NCI-H526 (cell line): ENCODE results near the gene TMEM242.
"Not testable (repeated sequence)": the region's sequence is repeated elsewhere in the genome, so short reads cannot be mapped to it uniquely, and the experiment has no call there.

ENCODE experiments used
- DNase-seq, 2 experiments: peaks; one replicate each; lab custom pipeline; 2025; lab: John Stamatoyannopoulos, UW

Gene TMEM242

DNA sequence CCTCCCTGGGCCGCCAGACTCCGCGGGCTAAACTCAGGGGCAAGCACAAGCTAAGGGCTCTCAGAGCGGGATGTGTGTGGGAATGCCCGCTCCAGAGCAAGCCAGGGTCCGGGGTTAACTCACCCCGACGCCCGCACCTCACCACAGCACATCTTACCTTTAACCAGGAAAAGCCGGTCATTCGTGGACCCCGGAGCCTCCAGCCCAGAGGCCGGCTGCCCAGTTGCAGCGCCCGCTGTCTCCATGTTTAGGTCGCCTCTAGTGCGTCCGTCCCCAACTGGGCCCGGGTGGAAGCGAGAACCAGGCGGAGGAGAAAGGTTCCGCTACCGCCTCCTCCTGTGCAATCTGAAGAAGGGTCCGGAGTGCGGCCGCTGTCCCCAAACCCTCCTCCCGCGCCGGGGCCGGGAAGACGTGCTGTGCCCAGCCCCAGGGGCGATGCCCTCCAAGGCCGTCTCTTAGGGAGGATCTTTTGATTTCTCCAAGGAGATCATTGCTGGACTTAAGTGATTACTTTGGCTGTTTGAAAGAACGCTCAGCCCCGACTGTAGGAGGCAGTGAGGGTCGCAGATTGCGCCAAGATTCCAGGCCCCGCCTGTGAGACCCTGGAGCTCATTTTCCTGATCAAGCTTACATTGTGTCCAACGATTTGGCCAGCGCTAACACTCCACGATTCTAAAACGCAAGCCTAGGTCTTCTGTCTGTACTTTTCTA, at the start of gene TMEM242:
TMEM242 (minus strand) TSS at position 265 of the 711 bp plus-strand sequence; CDS start at position 245, 20 bp downstream.
- DNase-seq = no peak

DNA sequence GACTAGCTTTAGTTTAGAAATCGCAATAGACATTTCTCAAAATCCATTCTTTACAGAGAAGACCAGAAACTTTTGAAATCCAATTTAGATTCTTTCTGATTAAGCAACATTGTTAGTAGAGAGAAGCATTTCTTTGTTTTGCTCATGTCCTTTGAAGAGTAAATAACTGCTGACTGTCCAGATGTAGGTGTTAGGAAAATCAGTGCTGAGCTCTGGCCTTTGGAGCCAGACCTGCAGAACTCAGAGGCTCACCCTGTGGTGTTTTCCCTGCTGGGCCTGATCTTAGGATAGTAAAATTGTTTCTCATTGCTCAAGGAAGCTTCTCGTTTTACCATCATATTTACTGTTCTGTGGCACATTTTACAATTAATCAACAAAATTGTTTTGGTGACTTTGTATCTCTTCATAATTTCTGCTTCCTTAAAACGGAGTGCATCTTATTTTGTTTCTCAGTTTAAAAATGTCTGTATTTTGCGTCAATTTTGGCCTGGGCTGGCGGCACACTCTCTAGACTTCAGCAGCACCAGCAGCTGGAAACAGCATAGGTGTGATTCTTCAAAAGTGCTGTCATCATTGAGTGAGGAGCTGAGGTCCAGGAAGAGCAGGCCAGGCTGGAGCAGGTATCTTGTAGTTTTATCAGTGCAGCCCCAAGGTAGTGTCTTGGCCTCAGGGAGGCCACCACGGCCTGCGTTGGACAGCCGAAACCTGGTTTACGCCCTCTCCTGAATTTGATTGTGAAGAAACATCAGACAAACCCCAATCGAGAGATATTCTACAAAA, 49.4 kb upstream of the TMEM242 start:
- no peak for DNase-seq

DNA sequence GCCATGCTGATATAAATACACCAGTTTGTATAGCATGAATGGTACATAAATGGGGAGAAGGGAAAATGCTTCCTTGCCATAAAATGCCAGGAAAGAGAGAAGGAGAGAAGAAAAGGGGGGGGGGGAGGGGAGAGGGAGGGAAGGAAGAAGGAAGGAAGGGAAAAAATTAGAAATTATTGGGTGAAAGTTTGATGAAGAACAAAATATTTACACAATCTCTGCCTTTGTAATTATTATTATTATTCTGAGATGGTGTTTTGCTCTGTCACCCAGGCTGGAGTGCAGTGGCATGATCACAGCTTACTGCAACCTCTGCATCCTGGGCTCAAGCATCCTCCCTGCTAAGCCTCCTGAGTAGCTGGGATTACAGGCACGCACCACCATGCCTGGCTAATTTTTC, 47.4 kb upstream of the TMEM242 start:
- DNase-seq = no peak

DNA sequence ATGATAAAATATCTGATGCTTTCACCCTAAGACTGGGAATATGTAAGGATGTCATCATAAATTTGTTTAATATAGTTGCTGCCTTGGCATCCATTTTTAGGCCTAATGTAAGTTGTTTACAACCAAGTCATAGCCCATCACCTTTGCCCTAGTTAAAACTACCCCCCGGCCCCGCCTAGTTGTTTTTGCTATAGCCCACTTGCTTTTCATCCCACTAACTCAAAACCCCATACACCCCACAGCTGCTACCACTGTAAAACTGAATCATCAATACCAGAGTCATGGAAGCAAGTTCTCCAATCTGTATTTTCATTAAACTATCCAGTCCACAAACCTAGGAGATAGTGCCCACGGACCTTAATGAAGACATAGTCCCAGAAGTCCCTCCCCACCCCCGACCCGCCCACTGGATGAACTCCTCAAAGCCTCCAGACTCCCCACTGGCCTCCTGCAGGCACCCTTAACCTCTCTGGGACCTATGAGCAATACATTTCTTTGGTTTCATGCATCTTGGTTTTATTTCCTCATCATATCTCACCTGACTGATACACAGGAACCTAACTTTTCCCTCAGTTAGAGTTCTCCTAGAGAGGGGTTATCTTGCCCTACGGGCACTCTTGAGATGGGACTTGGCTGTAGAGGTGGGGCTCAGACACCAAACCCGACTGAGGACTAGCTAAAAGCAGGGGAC, 45.2 kb upstream of the TMEM242 start:
- no peak for DNase-seq

DNA sequence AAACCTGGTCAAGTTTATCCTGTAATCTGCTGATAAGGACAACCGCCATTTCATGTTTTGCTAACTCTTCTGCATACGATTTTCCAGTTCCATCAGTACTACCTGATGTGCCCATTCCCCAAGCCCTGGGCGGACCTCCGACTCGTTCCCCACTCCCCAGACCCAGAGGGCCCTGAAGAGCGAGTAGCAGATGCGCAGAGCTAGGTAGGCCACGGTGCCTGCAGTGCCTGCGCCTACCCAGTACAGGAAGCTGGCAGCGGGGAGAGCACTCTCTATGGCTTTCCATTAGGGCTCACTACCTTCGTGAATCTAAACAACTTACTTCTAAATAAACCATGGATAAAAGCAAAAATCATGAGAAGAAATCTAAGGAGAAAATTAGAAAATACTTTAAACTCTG, 43.3 kb upstream of the TMEM242 start:
- no peak for DNase-seq

DNA sequence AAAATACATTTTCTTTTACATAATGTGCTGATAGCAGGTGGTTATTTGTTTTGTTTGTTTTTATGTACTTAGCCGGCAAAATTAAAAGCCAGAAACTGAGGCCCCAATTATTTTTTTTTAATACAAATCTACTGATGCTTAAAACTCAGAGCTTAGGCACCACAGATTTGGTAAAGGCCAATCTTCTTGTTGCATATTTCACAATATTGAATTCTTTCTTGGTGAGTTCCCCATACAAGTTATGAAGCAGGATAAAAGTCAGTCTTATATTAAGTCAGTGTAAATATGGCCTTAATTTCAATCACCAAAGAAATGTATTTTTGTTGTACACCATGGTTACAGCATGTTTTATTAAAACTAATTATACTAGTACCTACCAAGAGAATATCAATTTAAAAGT, 41.4 kb upstream of the TMEM242 start:
- no peak for DNase-seq

DNA sequence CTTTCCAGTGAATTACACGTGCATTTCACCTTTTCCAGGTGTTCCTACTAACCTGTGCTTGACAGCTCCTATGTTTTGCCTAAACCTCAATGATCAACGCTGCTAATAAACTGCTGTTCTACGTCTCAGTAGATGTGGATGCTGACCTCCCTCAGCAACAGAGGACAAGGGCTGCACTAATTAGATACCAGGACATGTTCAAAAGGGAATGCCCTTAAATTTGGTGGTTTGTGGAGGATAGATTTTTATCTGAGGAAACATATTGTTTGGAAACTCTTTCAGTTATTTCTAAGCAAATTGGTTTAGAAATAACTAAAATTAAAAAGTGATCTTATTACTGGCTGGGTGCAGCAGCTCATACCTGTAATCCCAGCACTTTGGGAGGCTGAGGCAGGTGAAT, 38.6 kb upstream of the TMEM242 start:
- no peak for DNase-seq

DNA sequence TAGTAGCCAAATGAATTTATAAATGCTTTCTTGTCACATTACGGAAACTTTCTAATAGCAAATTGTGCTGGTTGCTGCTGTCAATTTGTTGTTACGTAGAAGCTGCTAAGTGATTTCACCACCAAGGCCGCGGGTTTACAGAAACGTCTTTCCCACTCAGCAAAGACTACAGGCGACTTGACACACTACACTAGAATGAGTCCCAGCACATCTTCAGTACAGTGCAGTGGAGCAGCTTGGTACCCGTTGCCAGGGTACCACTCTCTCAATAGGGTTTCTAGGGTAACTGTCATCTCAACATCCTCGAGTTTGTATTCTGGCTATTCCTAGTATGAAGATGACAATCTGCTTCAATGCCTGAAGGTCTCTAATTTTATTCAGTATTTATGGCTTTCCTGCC, 35.0 kb upstream of the TMEM242 start:
- no peak for DNase-seq

DNA sequence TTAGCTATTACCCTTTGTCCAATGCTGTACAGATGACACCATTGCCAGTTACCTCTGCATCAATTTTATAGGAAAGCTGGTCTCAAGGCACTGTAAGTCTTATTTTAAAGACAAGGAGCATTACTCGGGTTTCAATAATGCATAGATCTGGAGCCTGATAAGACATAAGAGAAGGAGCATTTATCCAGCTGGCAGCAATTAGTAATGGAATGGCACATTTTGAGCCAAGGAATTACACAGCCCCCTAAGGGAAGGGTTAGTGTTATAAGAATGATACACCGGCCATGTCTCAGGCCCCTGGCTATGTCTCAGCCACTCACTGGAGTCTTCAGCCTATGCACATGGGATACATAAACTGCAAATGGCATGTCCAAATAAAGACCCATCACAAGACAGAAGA, 23.1 kb upstream of the TMEM242 start:
- DNase-seq = no peak

DNA sequence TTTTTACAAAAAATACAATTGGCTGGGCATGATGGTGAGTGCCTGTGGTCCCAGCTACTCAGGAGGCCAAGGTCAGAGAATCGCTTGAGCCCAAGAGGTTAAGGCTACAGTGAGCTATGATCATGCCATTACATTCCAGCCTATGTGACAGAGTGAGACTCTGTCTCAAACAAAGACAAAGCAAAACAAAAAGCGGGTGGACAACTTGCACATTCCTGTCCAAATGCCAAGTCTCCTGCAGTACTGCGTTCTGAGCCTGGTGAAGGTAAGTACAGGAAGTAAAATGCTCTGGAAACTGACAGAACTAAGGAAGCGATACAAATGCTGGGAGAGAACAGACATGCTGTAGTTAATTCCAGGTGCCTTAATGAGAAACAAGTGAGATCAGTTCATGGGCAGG, 20.4 kb upstream of the TMEM242 start:
- no peak for DNase-seq

DNA sequence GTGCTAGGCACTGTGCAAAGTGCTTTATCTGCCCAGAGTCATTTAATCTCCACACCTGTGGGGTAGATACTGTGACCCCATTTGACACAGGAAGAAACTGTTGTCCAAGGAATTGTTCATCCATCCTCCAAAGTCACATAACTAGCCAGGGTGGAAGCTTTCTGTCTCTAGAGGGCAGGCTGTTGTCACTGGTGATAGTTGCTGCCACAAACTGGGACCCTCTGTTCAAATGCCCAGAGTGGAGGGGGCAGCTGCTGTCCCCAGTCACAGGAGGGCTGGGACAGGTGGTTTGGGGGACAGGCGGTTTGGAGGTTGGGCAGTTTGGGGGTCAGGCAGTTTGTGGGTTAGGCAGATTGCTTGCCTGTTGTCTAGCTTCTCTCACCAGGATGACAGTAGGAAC, 16.1 kb upstream of the TMEM242 start:
- DNase-seq = no peak

DNA sequence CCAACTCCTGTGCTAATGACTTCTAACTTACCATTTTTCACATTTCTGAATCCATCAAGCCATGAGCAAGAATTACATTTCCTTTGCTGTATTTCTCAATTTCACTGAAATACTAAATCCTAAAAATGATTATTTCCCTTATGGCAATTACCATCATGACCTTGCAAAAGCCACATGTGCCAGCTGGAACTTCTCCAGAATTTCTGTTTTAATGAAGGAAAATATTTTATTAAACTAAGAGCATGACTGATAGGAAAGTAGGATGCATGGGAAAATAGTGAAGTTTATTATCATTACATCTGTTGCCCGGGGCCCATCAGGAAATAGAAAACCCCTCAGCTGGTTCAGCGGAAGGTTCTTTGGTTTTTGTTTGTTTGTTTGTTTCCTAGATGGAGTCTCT, 14.4 kb upstream of the TMEM242 start:
- no peak for DNase-seq

DNA sequence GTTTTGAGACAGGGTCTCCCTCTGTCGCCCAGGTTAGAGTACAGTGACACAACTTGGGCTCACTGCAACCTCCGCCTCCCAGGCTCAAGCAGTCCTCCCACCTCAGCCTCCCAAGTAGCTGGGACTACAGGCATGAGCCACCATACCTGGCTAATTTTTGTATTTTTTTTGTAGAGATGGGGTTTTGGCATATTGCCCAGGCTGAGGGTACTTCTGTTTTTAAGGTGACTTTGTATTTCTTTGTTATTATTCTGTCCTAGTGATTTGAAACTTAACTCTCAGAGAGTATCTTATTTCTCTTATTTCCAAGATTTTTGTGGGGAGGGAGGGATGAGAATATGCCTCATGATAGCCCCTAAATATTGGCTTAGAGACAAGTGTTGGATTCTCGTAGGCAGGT, 14.0 kb upstream of the TMEM242 start:
- DNase-seq = not testable (repeated sequence)

DNA sequence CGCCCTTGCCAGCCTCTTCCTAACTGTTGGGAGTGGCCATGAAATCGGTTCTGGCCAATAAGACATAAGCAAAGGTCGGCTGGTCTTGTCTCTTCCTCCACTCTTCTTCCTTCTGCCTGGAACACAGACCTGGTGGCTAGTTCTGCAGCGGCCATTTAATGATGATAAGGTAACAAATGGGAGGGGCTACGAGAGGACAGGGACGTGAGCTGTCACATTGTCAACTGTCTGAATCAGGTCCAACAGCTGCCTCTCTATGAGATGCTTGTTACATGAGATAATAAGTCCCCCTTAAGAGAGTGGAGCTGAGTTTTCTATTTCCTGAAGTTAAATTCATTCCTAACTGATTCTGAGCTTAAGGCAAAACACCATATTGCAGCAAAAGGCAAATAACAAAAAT, 12.5 kb upstream of the TMEM242 start:
- DNase-seq = no peak

DNA sequence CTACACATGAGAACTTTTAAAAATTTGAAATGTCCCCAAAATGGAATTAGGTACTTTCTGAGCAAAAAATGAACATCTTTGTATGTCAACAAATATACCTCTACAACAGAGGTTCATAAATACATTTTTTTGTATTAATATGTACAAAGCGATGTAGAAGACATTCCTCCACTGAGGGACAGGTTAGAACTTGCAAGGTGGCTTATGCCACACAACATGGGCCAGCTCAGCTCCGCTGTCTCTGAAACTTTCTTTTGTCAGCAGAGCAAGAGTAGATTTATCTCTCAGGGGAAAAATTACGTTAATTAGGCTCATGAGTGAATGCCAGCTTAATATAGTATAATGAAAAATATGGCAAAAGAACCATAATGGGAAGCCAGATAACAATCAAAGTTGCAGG, 10.6 kb upstream of the TMEM242 start:
- no peak for DNase-seq

DNA sequence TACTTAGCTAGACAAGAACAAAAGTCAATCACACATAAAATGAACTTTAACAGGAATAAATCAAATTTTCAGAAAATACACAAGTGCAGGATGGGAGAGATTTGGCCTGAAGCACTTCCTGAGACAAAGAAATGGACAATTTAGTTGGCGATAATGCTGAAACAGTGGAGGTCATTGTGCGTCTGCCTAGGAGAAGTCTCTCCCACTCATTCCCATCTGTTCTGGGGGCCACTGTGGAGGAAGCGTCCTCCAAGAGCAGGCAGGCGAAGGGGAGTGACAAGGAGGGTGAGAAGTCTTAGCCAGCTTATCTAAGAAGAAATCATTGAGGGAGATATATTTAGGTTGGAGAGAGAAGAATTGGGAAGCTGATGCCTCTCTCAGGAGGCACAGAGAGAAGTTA, 10.2 kb upstream of the TMEM242 start:
- no peak for DNase-seq

DNA sequence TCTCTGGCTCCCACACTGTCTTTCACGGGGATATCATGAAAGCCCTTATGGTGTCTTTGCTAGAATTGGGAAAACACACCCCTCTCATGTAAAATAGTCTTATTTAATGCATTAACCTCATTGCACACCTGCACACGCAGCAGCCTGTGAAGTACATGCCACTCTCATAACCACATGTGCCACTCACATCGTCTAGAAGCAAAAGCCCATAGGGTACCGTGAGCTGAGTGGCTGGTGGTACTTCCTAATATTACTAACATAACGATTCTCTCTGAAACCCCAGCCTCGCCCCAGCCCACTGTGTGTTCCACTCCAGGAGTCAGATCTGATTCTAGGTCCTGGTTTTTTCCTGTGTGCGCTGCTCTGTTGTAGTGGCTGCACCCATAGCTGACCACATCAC, 9.5 kb upstream of the TMEM242 start:
- no peak for DNase-seq

DNA sequence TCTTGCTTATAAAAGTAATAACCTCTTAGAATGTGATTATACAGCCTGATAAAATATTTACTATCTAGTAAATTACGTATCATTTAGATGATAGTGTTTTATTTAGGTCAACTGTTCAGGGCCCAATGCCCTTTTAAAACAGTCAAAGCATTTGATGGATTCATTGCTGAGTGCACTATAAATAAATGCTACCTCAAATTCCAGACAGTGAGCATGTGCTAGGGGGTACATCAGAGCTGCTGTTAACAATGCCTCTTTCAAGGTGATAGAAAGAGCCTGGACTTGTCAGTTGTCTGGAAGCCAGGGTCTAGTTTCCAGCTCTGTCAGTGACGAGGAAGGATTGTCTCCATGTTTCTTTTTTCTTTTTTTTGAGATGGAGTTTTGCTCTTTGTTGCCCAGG, 7.5 kb upstream of the TMEM242 start:
- DNase-seq = no peak

DNA sequence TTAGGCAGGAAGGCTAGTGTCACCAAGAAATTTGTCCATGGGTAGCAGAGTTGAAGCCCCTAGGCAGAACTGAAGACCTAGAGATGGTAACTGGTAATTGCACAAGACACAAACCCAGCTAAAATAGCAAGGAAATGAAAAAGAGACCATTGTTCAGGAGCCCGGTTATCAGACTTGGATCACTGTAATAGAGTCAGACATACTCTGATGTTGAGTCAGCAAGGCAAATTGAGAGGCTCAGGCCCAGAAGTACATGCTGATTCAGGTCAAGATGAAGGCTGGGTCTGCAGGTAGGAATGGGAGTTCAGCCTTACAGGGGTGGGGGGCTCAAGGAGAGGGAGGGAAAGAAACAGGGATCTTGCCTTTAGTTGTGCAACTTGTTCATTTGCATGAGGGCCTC, 6.5 kb upstream of the TMEM242 start:
- no peak for DNase-seq

DNA sequence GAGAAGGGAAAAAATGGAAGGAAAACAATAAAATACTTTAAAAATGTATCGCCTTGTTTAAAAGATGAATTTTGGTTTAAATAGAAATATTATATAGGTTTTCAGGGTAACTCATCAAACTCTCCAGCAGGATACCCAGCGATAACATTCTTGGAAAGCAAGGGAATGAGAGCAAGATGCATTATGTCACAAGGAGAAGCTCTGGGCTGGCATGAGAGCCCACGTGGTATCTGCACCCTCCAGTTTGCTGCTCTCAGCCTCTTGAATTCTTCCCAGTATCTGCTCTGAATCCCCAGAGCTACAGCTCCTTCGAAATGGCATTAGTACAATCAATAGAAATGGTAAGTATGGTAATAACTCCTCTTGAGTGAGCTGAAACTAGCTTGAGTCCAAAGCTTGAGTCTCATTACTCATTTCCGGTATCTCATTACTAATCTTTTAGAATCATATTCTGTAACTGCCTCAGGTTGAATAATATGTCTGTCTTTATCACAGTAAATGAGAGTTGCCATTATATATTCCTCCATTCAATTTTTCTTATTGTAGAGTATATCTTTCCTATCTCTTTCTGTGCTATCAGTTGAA, 4.9 kb upstream of the TMEM242 start:
- no peak for DNase-seq

DNA sequence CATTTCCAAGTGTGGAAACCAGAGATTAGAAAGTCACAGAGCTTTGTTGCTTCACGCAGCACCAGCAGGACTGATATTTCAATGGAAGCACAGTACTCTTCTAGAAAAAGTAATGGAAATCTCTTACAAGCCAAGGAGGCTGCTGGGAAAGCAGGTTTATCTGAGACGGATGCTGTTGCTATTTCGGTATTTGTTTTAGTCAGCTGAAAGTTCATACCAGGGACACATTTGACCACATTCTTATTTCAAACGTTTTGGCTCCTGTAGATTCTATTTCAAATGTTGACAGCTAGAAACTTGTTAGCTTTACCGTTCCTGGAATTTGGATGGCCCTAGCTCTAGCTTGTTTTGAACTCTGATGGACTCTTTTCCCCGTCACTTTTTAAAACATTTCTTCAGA, 3.7 kb upstream of the TMEM242 start:
- no peak for DNase-seq

DNA sequence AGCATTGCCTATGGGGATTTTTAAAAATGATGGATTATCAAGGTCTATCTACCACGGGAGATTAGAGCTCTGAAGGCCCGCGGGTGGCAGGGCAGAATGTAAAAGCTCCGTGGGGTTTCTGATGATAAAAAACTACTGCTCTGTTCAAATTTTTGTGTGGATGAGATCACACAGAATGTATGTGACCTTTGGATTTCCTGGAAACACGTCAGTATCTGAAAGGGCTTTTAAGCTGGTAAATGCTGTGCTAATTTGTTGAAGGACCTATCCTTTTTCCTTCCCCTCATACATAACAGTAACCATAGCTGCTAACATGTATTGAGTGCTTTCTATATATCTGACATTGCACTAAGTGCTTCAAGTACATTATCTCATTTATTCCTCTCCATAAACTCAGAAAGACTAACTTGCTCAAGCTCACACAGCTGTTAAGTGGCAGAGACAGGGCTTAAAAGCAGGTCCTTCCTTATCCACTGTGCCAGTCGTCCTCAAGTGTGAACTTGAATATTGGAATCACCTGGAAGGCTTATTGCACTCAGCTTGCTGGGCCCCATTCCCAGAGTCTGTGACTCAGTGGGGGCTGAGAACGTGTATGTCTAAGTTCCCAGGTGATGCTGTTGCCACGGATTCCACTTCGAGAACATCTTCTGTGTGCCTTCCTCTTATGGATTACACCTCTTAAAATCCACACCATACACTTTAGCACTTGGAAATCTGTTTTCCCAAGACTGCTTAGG, 1.9 kb upstream of the TMEM242 start:
- no peak for DNase-seq
